SJCRH30 (cell line): Measurements from ENCODE around the gene LDLRAD4. TPM values are rescaled to one million over a fixed set of nuclear protein-coding genes. Genes with fewer than 3 reads are reported as not detected.

Experiments
- DNase-seq, 2 experiments: peaks; one replicate each; pipeline ENCODE4 v3.0.0-alpha.2; 2015 to 2020
- H3K27ac ChIP-seq: fragments of 250-450 bp; sonication (Bioruptor Pico); 2 replicates; pipeline ENCODE4 v1.5.1; 2020; ENCODE audit warnings: mild to moderate bottlenecking, moderate library complexity
- H3K27me3 ChIP-seq: fragments of 250-450 bp; sonication (Bioruptor Pico); 2 replicates; pipeline ENCODE4 v1.5.1; 2020; ENCODE audit warnings: mild to moderate bottlenecking, moderate library complexity
- H3K36me3 ChIP-seq: fragments of 250-450 bp; sonication (Bioruptor Pico); 2 replicates; pipeline ENCODE4 v1.5.1; 2020; ENCODE audit warnings: mild to moderate bottlenecking, moderate library complexity
- H3K4me1 ChIP-seq: fragments of 250-450 bp; sonication (Bioruptor Pico); 2 replicates; pipeline ENCODE4 v1.5.1; 2020; ENCODE audit warnings: mild to moderate bottlenecking, moderate library complexity
- H3K4me3 ChIP-seq: fragments of 250-450 bp; sonication (Bioruptor Pico); 2 replicates; pipeline ENCODE4 v1.5.1; 2020; ENCODE audit warnings: mild to moderate bottlenecking, moderate library complexity
- H3K9me3 ChIP-seq: fragments of 250-450 bp; sonication (Bioruptor Pico); replicated peaks from 2 replicates; pipeline ENCODE4 v1.5.1; 2020; ENCODE audit warnings: mild to moderate bottlenecking, moderate library complexity
- total RNA-seq: library from RNA; depleted of rRNA; stranded (reverse); fragments of >200 nt; shearing (Covaris generic); gene quantifications from 2 replicates; pipeline ENCODE4 v1.2.3, GENCODE V29; 2014

LDLRAD4 gene
- total RNA-seq, 1 experiment from 2014 or later: 0.26 TPM

DNA sequence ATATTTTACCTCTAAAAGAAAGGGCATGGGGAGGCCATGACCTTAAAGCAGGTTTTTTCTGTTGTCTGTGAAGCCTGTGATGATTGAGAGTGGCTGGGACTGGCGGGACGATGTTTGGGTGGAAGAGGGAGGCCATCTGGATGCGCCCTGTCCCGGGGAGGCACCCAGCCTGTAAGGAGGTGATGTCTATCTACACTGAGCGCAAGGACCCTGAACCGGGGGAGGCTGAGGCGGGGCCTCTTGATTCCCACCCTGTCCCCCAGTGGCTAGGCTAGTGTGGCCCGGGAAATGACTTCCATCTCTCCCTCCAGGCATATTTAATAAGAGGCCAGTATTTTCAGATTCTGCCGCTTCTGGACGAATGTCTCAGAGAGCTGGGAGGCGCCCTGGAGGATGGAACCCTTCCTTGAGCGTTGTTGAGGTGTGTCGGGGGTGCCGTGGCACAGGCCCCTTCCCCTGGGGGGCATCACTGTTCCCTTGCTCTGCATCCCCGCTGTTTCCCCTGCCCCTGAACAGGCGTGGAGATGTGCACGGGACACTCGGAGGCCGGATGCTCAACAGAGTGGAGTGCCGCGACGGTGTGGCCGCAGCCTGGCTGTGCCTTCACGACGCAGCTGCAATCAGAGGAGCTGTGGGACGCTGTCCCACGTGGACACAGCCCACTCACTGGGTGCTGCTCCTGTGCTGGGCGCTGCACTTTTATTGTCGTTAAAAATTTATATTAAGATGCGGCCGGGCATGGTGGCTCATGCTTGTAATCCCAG lies 185.4 kb downstream of the LDLRAD4 start:
- H3K27me3 ChIP-seq: no peaks in the 10 kb centered on the region
- no peaks in the 10 kb centered on the region for H3K9me3 ChIP-seq
- no peak overlapping the region for H3K4me3 ChIP-seq
- H3K36me3 ChIP-seq: no peaks in the 10 kb centered on the region
- H3K4me1 ChIP-seq: no peaks in the 10 kb centered on the region
- no peak overlapping the region for H3K27ac ChIP-seq
- no peak for DNase-seq

DNA sequence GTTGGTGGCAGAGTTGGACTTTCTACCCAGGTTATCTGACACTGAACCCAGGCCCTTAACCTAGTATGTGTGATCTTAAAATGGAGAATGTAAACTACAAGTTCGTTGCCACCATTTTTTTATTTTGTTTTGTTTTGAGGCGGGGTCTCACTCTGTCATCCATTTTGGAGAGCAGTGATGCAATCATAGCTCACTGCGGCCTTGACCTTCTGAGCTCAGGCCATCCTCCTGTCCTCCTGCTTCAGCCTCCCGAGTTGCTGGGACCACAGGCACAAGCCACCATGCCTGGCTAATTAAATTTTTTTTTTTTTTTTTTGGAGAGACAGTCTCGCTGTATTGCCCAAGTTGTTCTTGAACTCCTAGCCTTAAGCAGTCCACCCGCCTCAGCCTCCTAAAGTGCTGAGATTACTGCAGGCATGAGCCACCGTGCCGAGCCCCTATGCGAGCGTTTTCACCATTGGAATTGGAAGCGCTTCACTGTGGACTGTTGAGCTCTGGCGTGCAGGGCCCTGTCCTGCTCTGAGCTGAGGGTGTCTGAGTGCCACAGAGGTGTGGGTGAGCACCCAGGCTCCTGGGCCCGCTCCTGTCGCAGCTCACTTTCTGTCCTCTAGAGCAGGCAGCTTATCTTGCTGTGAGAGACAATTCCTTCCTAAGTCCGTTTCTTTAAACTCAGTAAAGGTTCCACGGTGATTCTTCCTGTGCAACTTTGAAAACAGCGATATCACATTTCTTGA lies 186.9 kb downstream of the LDLRAD4 start:
- no peak for DNase-seq
- H3K9me3 ChIP-seq: no peaks in the 10 kb centered on the region
- no peak overlapping the region for H3K27ac ChIP-seq
- no peaks in the 10 kb centered on the region for H3K4me1 ChIP-seq
- no peaks in the 10 kb centered on the region for H3K27me3 ChIP-seq
- no peak overlapping the region for H3K4me3 ChIP-seq
- H3K36me3 ChIP-seq: no peaks in the 10 kb centered on the region

- H3K36me3 ChIP-seq: no peaks in the 10 kb centered on the region
- H3K9me3 ChIP-seq: no peaks in the 10 kb centered on the region
- H3K4me3 ChIP-seq: no peak overlapping the region
- no peaks in the 10 kb centered on the region for H3K4me1 ChIP-seq
- no peak overlapping the region for H3K27ac ChIP-seq
- no peak for DNase-seq
- no peaks in the 10 kb centered on the region for H3K27me3 ChIP-seq
These were observed 187.6 kb downstream of the LDLRAD4 start for GRCh38 chr18:13406049-13406615.

DNA sequence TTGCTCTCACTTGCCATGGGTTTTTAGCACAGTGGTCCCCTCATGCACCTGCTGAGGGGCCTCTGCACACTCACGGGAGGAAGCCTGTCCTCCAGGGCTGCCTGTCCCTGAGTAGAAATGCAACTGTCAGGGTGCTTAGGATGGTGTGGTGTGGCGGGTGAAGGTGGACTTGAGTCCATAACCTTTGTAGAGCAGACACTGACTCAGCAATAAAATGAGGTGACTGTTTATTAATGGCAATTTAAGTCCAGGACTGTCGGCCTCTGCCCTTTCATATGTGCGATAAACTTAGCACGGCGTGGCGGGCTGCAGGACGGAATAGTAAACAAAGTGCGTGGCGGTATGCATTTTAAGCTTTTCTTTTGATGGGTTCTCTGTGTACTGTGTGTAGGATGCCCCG lies 188.2 kb downstream of the LDLRAD4 start:
- Histone ChIP-seq H3K4me1 (no peaks in the 10 kb centered on the region), H3K4me3 (no peak overlapping the region), H3K27me3 (no peaks in the 10 kb centered on the region), H3K36me3 (no peaks in the 10 kb centered on the region), H3K27ac (no peak overlapping the region), H3K9me3 (no peaks in the 10 kb centered on the region)
- no peak for DNase-seq

DNA sequence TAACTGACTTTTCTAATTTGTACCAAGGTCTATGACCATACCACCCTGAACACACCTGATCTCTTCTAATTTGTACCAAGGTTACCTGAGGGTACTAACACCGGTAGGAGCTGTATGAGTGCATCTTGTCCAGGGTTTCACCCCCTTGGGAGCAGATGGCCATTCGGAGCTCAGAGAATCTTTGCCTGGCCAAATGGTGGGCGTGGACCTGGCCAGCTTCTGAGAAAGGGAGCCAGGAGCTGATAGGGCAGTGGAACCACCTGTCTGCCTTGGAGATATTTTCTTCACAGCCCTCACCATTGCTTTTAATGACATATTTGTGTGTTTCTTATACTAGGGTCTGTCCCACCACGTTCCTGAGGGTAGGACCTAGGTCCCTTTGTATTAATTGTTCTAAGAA lies 188.9 kb downstream of the LDLRAD4 start:
- Histone ChIP-seq H3K4me1 (no peaks in the 10 kb centered on the region), H3K36me3 (no peaks in the 10 kb centered on the region), H3K9me3 (no peaks in the 10 kb centered on the region), H3K27ac (no peak overlapping the region), H3K27me3 (no peaks in the 10 kb centered on the region), H3K4me3 (no peak overlapping the region)
- DNase-seq: no peak

GRCh38 chr18:13409026-13409425 lies 190.5 kb downstream of the LDLRAD4 start:
- no peaks in the 10 kb centered on the region for H3K9me3 ChIP-seq
- H3K4me3 ChIP-seq: no peak overlapping the region
- DNase-seq: no peak
- no peaks in the 10 kb centered on the region for H3K36me3 ChIP-seq
- H3K4me1 ChIP-seq: no peaks in the 10 kb centered on the region
- no peaks in the 10 kb centered on the region for H3K27me3 ChIP-seq
- H3K27ac ChIP-seq: no peak overlapping the region

DNA sequence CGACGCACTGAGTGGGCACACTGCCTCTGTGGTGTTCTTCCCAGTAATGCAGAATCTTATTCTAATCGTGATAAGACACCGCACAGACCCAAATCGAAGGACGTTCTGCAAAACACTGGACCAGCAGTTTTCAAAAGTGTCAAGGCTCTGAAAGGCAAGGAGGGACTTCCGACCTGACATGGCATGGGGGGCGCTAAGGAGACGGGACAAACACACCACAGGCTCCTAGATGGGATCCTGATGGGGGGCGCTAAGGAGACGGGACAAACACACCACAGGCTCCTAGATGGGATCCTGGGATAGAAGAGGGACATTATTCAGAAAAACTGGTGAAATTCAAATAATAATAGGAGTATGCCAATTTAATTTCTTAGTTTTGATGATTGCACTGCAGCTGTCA lies 191.4 kb downstream of the LDLRAD4 start:
- Histone ChIP-seq H3K4me3 (no peak overlapping the region), H3K9me3 (no peaks in the 10 kb centered on the region), H3K27me3 (no peaks in the 10 kb centered on the region), H3K27ac (no peak overlapping the region), H3K4me1 (no peaks in the 10 kb centered on the region), H3K36me3 (no peaks in the 10 kb centered on the region)
- no peak for DNase-seq

GRCh38 chr18:13410471-13410870 lies 191.9 kb downstream of the LDLRAD4 start:
- no peak overlapping the region for H3K27ac ChIP-seq
- H3K9me3 ChIP-seq: no peaks in the 10 kb centered on the region
- no peaks in the 10 kb centered on the region for H3K36me3 ChIP-seq
- no peaks in the 10 kb centered on the region for H3K4me1 ChIP-seq
- H3K27me3 ChIP-seq: no peaks in the 10 kb centered on the region
- no peak for DNase-seq
- no peak overlapping the region for H3K4me3 ChIP-seq

DNA sequence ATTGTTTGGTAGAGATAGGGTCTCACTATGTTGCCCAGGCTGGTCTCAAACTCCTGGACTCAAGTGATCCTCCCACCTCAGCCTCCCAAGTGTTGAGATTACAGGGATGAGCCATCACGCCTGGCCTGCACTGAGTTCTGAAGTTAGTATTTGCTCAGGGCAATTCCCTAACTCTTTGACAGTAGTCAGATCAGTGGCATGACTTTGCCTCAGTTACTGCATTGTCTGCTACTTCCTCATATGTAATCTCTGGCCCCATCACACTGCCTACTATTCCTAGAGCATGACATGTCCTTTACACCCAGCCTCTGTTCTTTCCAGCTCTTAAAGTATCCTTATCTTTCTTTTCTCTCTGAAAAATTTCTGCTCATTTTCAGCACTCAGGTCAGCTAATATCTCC lies 193.5 kb downstream of the LDLRAD4 start:
- H3K36me3 ChIP-seq: no peaks in the 10 kb centered on the region
- H3K27me3 ChIP-seq: no peaks in the 10 kb centered on the region
- no peak overlapping the region for H3K4me3 ChIP-seq
- no peaks in the 10 kb centered on the region for H3K9me3 ChIP-seq
- DNase-seq: no peak
- H3K4me1 ChIP-seq: no peaks in the 10 kb centered on the region
- no peak overlapping the region for H3K27ac ChIP-seq

DNA sequence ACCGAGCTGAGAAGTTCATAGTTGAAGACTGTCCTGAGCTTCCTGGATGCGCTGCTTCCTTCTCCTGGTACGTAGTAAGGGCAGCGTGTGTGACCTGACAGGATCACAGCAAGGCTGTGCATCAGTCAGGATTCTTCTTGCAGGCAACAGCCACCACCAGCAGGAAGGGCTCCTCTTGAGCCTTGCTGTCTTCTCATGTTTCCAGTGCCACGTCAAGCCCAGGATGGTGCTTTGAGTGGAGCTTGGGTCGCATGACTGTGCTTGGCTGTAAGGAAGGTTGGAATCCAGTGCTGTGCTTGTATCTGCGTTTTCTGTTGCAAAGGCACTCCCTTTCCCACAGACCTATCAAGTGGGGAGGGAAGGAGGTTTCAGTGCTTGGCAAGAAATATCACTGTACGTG lies 194.3 kb downstream of the LDLRAD4 start:
- H3K27me3 ChIP-seq: no peaks in the 10 kb centered on the region
- H3K27ac ChIP-seq: no peak overlapping the region
- H3K4me1 ChIP-seq: no peaks in the 10 kb centered on the region
- H3K9me3 ChIP-seq: no peaks in the 10 kb centered on the region
- no peaks in the 10 kb centered on the region for H3K36me3 ChIP-seq
- no peak for DNase-seq
- no peak overlapping the region for H3K4me3 ChIP-seq

DNA sequence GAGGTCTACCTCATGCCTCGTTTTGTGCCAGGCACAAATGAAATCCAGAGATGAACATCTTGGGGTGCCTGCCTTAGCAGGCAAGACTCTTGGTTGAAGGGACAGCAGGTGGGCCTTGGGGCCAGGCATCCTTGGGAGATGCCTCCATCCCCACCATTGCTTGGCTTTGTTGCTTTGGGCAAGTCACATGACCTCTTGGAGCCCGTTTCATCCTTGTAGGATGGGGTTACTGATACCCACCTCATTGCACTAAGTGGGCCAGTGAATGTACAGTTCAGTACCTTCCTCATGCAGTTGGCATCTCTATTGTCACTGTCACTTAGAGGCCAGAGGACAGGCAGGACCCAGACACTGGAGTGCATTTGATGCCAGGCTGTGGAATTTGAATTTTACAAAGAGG lies 195.5 kb downstream of the LDLRAD4 start:
- Histone ChIP-seq H3K4me1 (no peaks in the 10 kb centered on the region), H3K27me3 (no peaks in the 10 kb centered on the region), H3K4me3 (no peak overlapping the region), H3K36me3 (no peaks in the 10 kb centered on the region), H3K27ac (no peak overlapping the region), H3K9me3 (no peaks in the 10 kb centered on the region)
- DNase-seq: no peak

DNA sequence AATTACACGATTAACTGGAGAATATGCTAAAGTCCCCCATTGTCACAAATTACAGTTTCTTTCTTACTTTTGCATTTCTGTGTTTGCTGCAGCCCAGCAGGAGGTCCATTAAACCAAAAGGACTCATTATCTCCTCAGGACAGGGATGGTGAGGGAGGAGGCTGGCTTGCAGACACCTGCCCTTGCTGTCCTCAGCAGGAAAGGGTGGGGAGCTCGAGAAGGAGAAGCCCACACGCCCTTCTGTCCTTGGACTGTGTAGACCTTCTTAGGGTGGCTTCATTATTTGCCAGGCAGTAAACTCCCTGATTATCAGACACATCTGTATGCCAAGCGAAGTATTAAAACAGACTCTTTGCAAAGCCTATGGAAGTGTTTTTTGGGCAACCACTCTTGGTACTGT lies 196.0 kb downstream of the LDLRAD4 start:
- Histone ChIP-seq H3K9me3 (no peaks in the 10 kb centered on the region), H3K4me3 (no peak overlapping the region), H3K27me3 (no peaks in the 10 kb centered on the region), H3K36me3 (no peaks in the 10 kb centered on the region), H3K4me1 (no peaks in the 10 kb centered on the region), H3K27ac (no peak overlapping the region)
- no peak for DNase-seq

- no peak for DNase-seq
- no peaks in the 10 kb centered on the region for H3K27me3 ChIP-seq
- H3K36me3 ChIP-seq: no peaks in the 10 kb centered on the region
- no peaks in the 10 kb centered on the region for H3K4me1 ChIP-seq
- no peaks in the 10 kb centered on the region for H3K9me3 ChIP-seq
- no peak overlapping the region for H3K27ac ChIP-seq
- H3K4me3 ChIP-seq: no peak overlapping the region
These were observed 197.2 kb downstream of the LDLRAD4 start for GRCh38 chr18:13415736-13416135.

DNA sequence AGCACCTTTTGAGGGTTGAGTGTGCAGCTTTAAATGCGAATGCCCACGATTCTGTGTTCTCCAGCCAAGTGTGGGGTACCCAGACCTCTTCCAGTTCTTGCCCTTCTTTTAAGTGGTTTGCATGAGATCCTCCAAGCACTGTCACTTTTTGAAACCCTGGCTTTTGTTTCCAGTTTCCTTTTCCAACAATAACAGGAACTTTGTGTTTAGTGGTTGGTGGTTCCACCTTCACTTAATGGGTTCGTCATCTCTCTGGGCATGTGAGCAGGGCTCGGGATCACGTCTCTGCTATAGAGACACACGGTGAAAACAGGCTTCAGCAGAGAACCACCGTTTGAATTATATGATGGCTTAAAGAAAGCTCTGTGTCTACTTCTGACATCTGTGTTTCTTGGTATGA lies 197.6 kb downstream of the LDLRAD4 start:
- H3K36me3 ChIP-seq: no peaks in the 10 kb centered on the region
- no peaks in the 10 kb centered on the region for H3K27me3 ChIP-seq
- no peak overlapping the region for H3K4me3 ChIP-seq
- H3K4me1 ChIP-seq: no peaks in the 10 kb centered on the region
- no peaks in the 10 kb centered on the region for H3K9me3 ChIP-seq
- no peak for DNase-seq
- H3K27ac ChIP-seq: no peak overlapping the region

DNA sequence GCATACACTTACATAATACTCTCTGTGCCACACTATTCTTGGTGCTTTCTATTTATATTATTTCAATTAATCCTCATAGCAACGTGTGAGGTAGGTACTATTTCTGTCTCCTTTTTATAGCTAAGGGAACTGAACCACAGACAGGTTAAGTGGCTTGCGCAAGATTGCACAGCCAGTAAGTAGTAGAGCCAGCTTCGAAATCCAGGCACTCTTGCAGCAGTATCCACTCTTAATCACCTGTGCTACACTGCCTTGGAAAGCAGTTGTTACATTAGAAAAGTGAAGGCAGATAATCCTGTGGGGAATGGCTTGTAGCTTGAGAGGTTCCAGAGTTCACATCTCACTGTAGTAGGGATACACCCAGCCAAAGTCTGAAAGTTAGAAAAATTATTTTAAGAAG lies 198.3 kb downstream of the LDLRAD4 start:
- Histone ChIP-seq H3K27ac (no peak overlapping the region), H3K4me1 (no peaks in the 10 kb centered on the region), H3K4me3 (no peak overlapping the region), H3K9me3 (no peaks in the 10 kb centered on the region), H3K36me3 (no peaks in the 10 kb centered on the region), H3K27me3 (no peaks in the 10 kb centered on the region)
- no peak for DNase-seq
